Body of pancreas (tissue), 4 donors: ENCODE data around the gene MRPL40. TPM values are rescaled to one million over a fixed set of nuclear protein-coding genes. Genes with fewer than 3 reads are reported as not detected.

ENCODE experiments used
- ATAC-seq: fragments of 150-250 bp; one replicate; pipeline ENCODE4 v1.9.1; 2016
- DNase-seq, 4 donors: peaks; one replicate each; pipeline ENCODE4 v3.0.0-alpha.2; 2019
- H3K27ac ChIP-seq, 4 donors: fragments of 200-600 bp; sonication (generic); 1 replicate in 3 of 4; 2 replicates in 1 of 4; pipeline versions ENCODE4 v1.5.1 to v1.6.1; 2016 to 2019; ENCODE audit warnings: mild to moderate bottlenecking in 1 of 4, mixed read lengths in 1 of 4, moderate library complexity in 1 of 4
- H3K27me3 ChIP-seq, 2 donors: fragments of 200-600 bp; sonication (generic); one replicate each; pipeline ENCODE4 v1.6.0; 2016; ENCODE audit warnings: mild to moderate bottlenecking in 1 of 2
- H3K36me3 ChIP-seq, 2 donors: fragments of 200-600 bp; sonication (generic); replicated peaks in 1 of 2; 2 replicates each; pipeline ENCODE4 v1.5.1; 2016; ENCODE audit warnings: low read depth in 2 of 2; ENCODE audit not compliant: insufficient read depth in 1 of 2
- H3K4me1 ChIP-seq: fragments of 200-600 bp; sonication (generic); one replicate; pipeline ENCODE4 v1.6.0; 2016
- H3K4me3 ChIP-seq, 2 donors: fragments of 200-600 bp; sonication (generic); 1 replicate in 1 of 2; 2 replicates in 1 of 2; pipeline ENCODE4 v1.5.1; 2016 to 2019
- H3K9me3 ChIP-seq, 3 donors: fragments of 200-600 bp; sonication (generic); 1 replicate in 2 of 3; 2 replicates in 1 of 3; pipeline ENCODE4 v1.5.1; 2016
- CTCF ChIP-seq, 7 experiments: fragments of 450-650 bp in 4 of 7; fragments of 200-600 bp in 3 of 7; sonication (generic) in 3 of 7; IDR thresholded peaks; one replicate each; pipeline ENCODE4 v1.5.1; 2016 to 2019; ENCODE audit warnings: antibody characterized with exemption in 7 of 7
- POLR2A ChIP-seq, 3 donors: fragments of 450-650 bp; IDR thresholded peaks; one replicate each; pipeline ENCODE4 v1.6.1; 2016; ENCODE audit warnings: antibody characterized with exemption in 3 of 3, mild to moderate bottlenecking in 2 of 3
- WGBS, 2 donors: methylation state at CpG; one replicate each; pipeline ENCODE4 v1.1.5; 2017; 5-methylcytosine and 5-hydroxymethylcytosine counted together
- intact Hi-C: fragments of 100-400 bp; cut with DNase I; formaldehyde crosslinking; loops from one replicate; pipeline ENCODE4 v1.15.1; 2023
- total RNA-seq, 2 donors: library from RNA; depleted of rRNA; stranded (reverse); fragments of >200 nt; gene quantifications; one replicate each; pipeline ENCODE4 v1.1.0, GENCODE V29; 2016

Gene MRPL40
- total RNA-seq, 2 donors from 2014 or later = 4.0 to 13.5 TPM

- TF ChIP-seq CTCF (IDR thresholded peaks at IDR 0.05) (no peak), POLR2A (IDR thresholded peaks at IDR 0.05) (no peak)
- H3K9me3 ChIP-seq = no peaks in the 10 kb centered on the region
- no peak overlapping the region for H3K27ac ChIP-seq
- peaks cover 0 to 44% of the 10 kb centered on the region in 2 donors for H3K36me3 ChIP-seq
- intact Hi-C loops = no loop called here
- H3K27me3 ChIP-seq = no peaks in the 10 kb centered on the region
- WGBS, 2 donors = 90 to 93% methylated on average over 6 of the region's 6 CpGs
- H3K4me3 ChIP-seq = no peak overlapping the region
- ATAC-seq (no peak), DNase-seq (no peak)
- no peaks in the 10 kb centered on the region for H3K4me1 ChIP-seq
Measured at GRCh38 chr22:19467912-19468311, 35.6 kb downstream of the MRPL40 start.

GRCh38 chr22:19469421-19469820 lies 37.1 kb downstream of the MRPL40 start:
- no peak for DNase-seq
- Histone ChIP-seq H3K36me3 (peaks cover 0 to 46% of the 10 kb centered on the region in 2 donors), H3K27me3 (no peaks in the 10 kb centered on the region), H3K4me1 (no peaks in the 10 kb centered on the region), H3K9me3 (no peaks in the 10 kb centered on the region), H3K27ac (no peak overlapping the region), H3K4me3 (no peak overlapping the region)
- TF ChIP-seq CTCF (IDR thresholded peaks at IDR 0.05) (no peak), POLR2A (IDR thresholded peaks at IDR 0.05) (no peak)
- intact Hi-C loops = no loop called here
- 91% methylated on average over 5 to 7 of the region's 7 CpGs for WGBS, 2 donors
- no peak for ATAC-seq

- Histone ChIP-seq H3K4me1 (no peaks in the 10 kb centered on the region), H3K9me3 (no peaks in the 10 kb centered on the region), H3K27me3 (no peaks in the 10 kb centered on the region), H3K4me3 (no peak overlapping the region), H3K36me3 (peaks cover 0 to 48% of the 10 kb centered on the region in 2 donors), H3K27ac (no peak overlapping the region)
- WGBS, 2 donors = 70 to 100% methylated on average over 1 to 2 of the region's 2 CpGs
- intact Hi-C loops = no loop called here
- TF ChIP-seq CTCF (IDR thresholded peaks at IDR 0.05) (no peak), POLR2A (IDR thresholded peaks at IDR 0.05) (no peak)
- DNase-seq (no peak), ATAC-seq (no peak)
Measured at GRCh38 chr22:19470010-19470409, 37.7 kb downstream of the MRPL40 start.

- Histone ChIP-seq H3K4me1 (no peaks in the 10 kb centered on the region), H3K27ac (no peak overlapping the region), H3K9me3 (no peaks in the 10 kb centered on the region), H3K27me3 (no peaks in the 10 kb centered on the region), H3K4me3 (no peak overlapping the region), H3K36me3 (peaks cover 0 to 40% of the 10 kb centered on the region in 2 donors)
- ATAC-seq = no peak
- intact Hi-C loops = no loop called here
- no peak for DNase-seq
- TF ChIP-seq CTCF (IDR thresholded peaks at IDR 0.05) (no peak), POLR2A (IDR thresholded peaks at IDR 0.05) (no peak)
- 86% methylated on average over 9 to 11 of the region's 11 CpGs for WGBS, 2 donors
Measured at GRCh38 chr22:19471572-19471971, 39.2 kb downstream of the MRPL40 start.

GRCh38 chr22:19472233-19472632 lies 39.9 kb downstream of the MRPL40 start:
- ATAC-seq = no peak
- intact Hi-C loops = no loop called here
- Histone ChIP-seq H3K36me3 (peaks cover 0 to 35% of the 10 kb centered on the region in 2 donors), H3K9me3 (no peaks in the 10 kb centered on the region), H3K4me1 (peaks cover 2% of the 10 kb centered on the region), H3K27me3 (no peaks in the 10 kb centered on the region), H3K4me3 (no peak overlapping the region), H3K27ac (no peak overlapping the region)
- TF ChIP-seq CTCF (IDR thresholded peaks at IDR 0.05) = no peak
- no peak for TF ChIP-seq POLR2A (IDR thresholded peaks at IDR 0.05)
- DNase-seq = no peak
- 88 to 93% methylated on average over 8 of the region's 8 CpGs for WGBS, 2 donors
